BLaER1 (cell line): Measurements from ENCODE around the gene MYH15.
"Not testable (repeated sequence)": the region's sequence is repeated elsewhere in the genome, so short reads cannot be mapped to it uniquely, and the experiment has no call there.

ENCODE experiments used
- H3K27ac ChIP-seq: shearing (Covaris generic); formaldehyde crosslinking; 2 replicates; pipeline ENCODE4 v1.8.1; 2022
- H3K27me3 ChIP-seq: shearing (Covaris generic); formaldehyde crosslinking; 2 replicates; pipeline ENCODE4 v1.8.1; 2022
- H3K36me3 ChIP-seq: shearing (Covaris generic); formaldehyde crosslinking; 2 replicates; pipeline ENCODE4 v1.8.1; 2022
- H3K4me1 ChIP-seq: shearing (Covaris generic); formaldehyde crosslinking; 2 replicates; pipeline ENCODE4 v1.8.1; 2022
- H3K4me2 ChIP-seq: shearing (Covaris generic); formaldehyde crosslinking; 2 replicates; pipeline ENCODE4 v1.8.1; 2022
- H3K4me3 ChIP-seq: shearing (Covaris generic); formaldehyde crosslinking; 2 replicates; pipeline ENCODE4 v1.8.1; 2022
- H3K9ac ChIP-seq: shearing (Covaris generic); formaldehyde crosslinking; 2 replicates; pipeline ENCODE4 v1.8.1; 2022
- H3K9me3 ChIP-seq: shearing (Covaris generic); formaldehyde crosslinking; 2 replicates; pipeline ENCODE4 v1.8.1; 2022
- H4K20me1 ChIP-seq: shearing (Covaris generic); formaldehyde crosslinking; 2 replicates; pipeline ENCODE4 v1.8.1; 2022
- Cebpa-rat ChIP-seq: shearing (Covaris generic); IDR thresholded peaks from 2 replicates; pipeline ENCODE4 v1.8.1; 2022

The MYH15 gene

GRCh38 chr3:108394016-108394415, 116.4 kb downstream of the MYH15 start:
- no peak overlapping the region for H3K4me3 ChIP-seq

GRCh38 chr3:108393128-108393900, 117.1 kb downstream of the MYH15 start:
- Histone ChIP-seq H3K4me3 (no peak overlapping the region), H3K36me3 (no peaks in the 10 kb centered on the region), H3K9me3 (no peaks in the 10 kb centered on the region), H4K20me1 (no peaks in the 10 kb centered on the region), H3K27ac (no peak overlapping the region), H3K4me1 (peaks cover 4% of the 10 kb centered on the region; the same call in 1 of the 2 replicates), H3K9ac (no peak overlapping the region), H3K4me2 (no peak overlapping the region), H3K27me3 (no peaks in the 10 kb centered on the region)
- no peak for TF ChIP-seq Cebpa-rat

More at GRCh38 chr3:108394016-108394415, 116.4 kb downstream of the MYH15 start:
- Histone ChIP-seq H3K9me3 (no peaks in the 10 kb centered on the region), H3K4me2 (no peak overlapping the region), H3K27ac (no peak overlapping the region), H3K9ac (no peak overlapping the region), H3K27me3 (no peaks in the 10 kb centered on the region), H4K20me1 (no peaks in the 10 kb centered on the region), H3K4me1 (no peaks in the 10 kb centered on the region), H3K36me3 (no peaks in the 10 kb centered on the region)
- TF ChIP-seq Cebpa-rat, result no peak

- Histone ChIP-seq H3K27me3 (no peaks in the 10 kb centered on the region), H3K27ac (no peak overlapping the region), H3K4me1 (peaks cover 7% of the 10 kb centered on the region; the same call in 1 of the 2 replicates), H3K4me3 (no peak overlapping the region), H3K9ac (no peak overlapping the region), H3K36me3 (no peaks in the 10 kb centered on the region), H4K20me1 (no peaks in the 10 kb centered on the region), H3K9me3 (no peaks in the 10 kb centered on the region), H3K4me2 (no peak overlapping the region)
- TF ChIP-seq Cebpa-rat, result no peak
These were observed 118.3 kb downstream of the MYH15 start for GRCh38 chr3:108391917-108392593.

GRCh38 chr3:108389372-108389771, 121.0 kb downstream of the MYH15 start:
- Histone ChIP-seq H4K20me1 (no peaks in the 10 kb centered on the region), H3K4me2 (no peak overlapping the region), H3K9ac (no peak overlapping the region), H3K9me3 (no peaks in the 10 kb centered on the region), H3K4me3 (no peak overlapping the region), H3K27me3 (no peaks in the 10 kb centered on the region), H3K36me3 (no peaks in the 10 kb centered on the region), H3K27ac (no peak overlapping the region), H3K4me1 (peaks cover 7% of the 10 kb centered on the region; the same call in 1 of the 2 replicates)
- TF ChIP-seq Cebpa-rat, result no peak

- Histone ChIP-seq H4K20me1 (no peaks in the 10 kb centered on the region), H3K9me3 (no peaks in the 10 kb centered on the region), H3K27me3 (no peaks in the 10 kb centered on the region), H3K36me3 (no peaks in the 10 kb centered on the region), H3K4me1 (peaks cover 7% of the 10 kb centered on the region; the same call in 1 of the 2 replicates), H3K27ac (no peak overlapping the region), H3K9ac (no peak overlapping the region), H3K4me3 (no peak overlapping the region), H3K4me2 (no peak overlapping the region)
- no peak for TF ChIP-seq Cebpa-rat
These were observed 122.0 kb downstream of the MYH15 start for GRCh38 chr3:108388136-108389132.

- Histone ChIP-seq H3K4me1 (peaks cover 7% of the 10 kb centered on the region; the same call in 1 of the 2 replicates), H3K4me2 (no peak overlapping the region), H3K27ac (no peak overlapping the region), H3K27me3 (no peaks in the 10 kb centered on the region), H3K9ac (no peak overlapping the region), H3K4me3 (no peak overlapping the region), H3K9me3 (no peaks in the 10 kb centered on the region), H3K36me3 (no peaks in the 10 kb centered on the region), H4K20me1 (no peaks in the 10 kb centered on the region)
- TF ChIP-seq Cebpa-rat, result no peak
These were observed 123.3 kb downstream of the MYH15 start for GRCh38 chr3:108387063-108387462.

GRCh38 chr3:108383306-108383705, 127.1 kb downstream of the MYH15 start:
- Histone ChIP-seq H3K4me2 (no peak overlapping the region), H3K9me3 (no peaks in the 10 kb centered on the region), H4K20me1 (no peaks in the 10 kb centered on the region), H3K36me3 (no peaks in the 10 kb centered on the region), H3K27ac (no peak overlapping the region), H3K4me3 (no peak overlapping the region), H3K27me3 (no peaks in the 10 kb centered on the region), H3K4me1 (peaks cover 2% of the 10 kb centered on the region; the same call in 1 of the 2 replicates), H3K9ac (no peak overlapping the region)
- no peak for TF ChIP-seq Cebpa-rat

- Histone ChIP-seq H4K20me1 (no peaks in the 10 kb centered on the region), H3K36me3 (no peaks in the 10 kb centered on the region), H3K9ac (no peak overlapping the region), H3K4me1 (no peaks in the 10 kb centered on the region), H3K9me3 (no peaks in the 10 kb centered on the region), H3K27ac (no peak overlapping the region), H3K4me2 (no peak overlapping the region), H3K4me3 (no peak overlapping the region), H3K27me3 (no peaks in the 10 kb centered on the region)
- no peak for TF ChIP-seq Cebpa-rat
These were observed 128.8 kb downstream of the MYH15 start for GRCh38 chr3:108381529-108382140.

GRCh38 chr3:108380128-108380795, 130.1 kb downstream of the MYH15 start:
- Histone ChIP-seq H3K27me3 (no peaks in the 10 kb centered on the region), H3K9ac (no peak overlapping the region), H3K4me2 (no peak overlapping the region), H3K27ac (no peak overlapping the region), H3K4me1 (no peaks in the 10 kb centered on the region), H3K36me3 (no peaks in the 10 kb centered on the region), H3K4me3 (no peak overlapping the region), H3K9me3 (no peaks in the 10 kb centered on the region), H4K20me1 (no peaks in the 10 kb centered on the region)
- no peak for TF ChIP-seq Cebpa-rat

- not testable (repeated sequence) for H3K27me3 ChIP-seq, H3K36me3 ChIP-seq, H3K4me1 ChIP-seq, H3K27ac ChIP-seq, H3K9ac ChIP-seq, H3K4me3 ChIP-seq, H4K20me1 ChIP-seq, H3K9me3 ChIP-seq, H3K4me2 ChIP-seq
These were observed 131.4 kb downstream of the MYH15 start for GRCh38 chr3:108378952-108379342.
